ENCODE results near the gene FCGR1A.
"Not testable (repeated sequence)": the region's sequence is repeated elsewhere in the genome, so short reads cannot be mapped to it uniquely, and the experiment has no call there.

The FCGR1A gene

GRCh38 chr1:149778313-149778712 lies 4.2 kb upstream of the FCGR1A start:
- DNase-seq = not testable (repeated sequence)

- not testable (repeated sequence) for DNase-seq
Measured at GRCh38 chr1:149781413-149781984, 995 bp upstream of the FCGR1A start.

- not testable (repeated sequence) for DNase-seq
Measured at GRCh38 chr1:149783289-149783688, 795 bp downstream of the FCGR1A start.

- not testable (repeated sequence) for DNase-seq
Measured at GRCh38 chr1:149783868-149784267, 1.4 kb downstream of the FCGR1A start.

- DNase-seq = not testable (repeated sequence)
Measured at GRCh38 chr1:149787688-149788451, 5.4 kb downstream of the FCGR1A start.

- peak; percentile 82 for DNase-seq
Measured at GRCh38 chr1:149792502-149792901, 10.0 kb downstream of the FCGR1A start.

GRCh38 chr1:149792912-149793515 lies 10.5 kb downstream of the FCGR1A start:
- peak; percentile 89 for DNase-seq

- DNase-seq = not testable (repeated sequence)
Measured at GRCh38 chr1:149793885-149794284, 11.4 kb downstream of the FCGR1A start.

- not testable (repeated sequence) for DNase-seq
Measured at GRCh38 chr1:149801628-149802027, 19.1 kb downstream of the FCGR1A start.

- DNase-seq = not testable (repeated sequence)
Measured at GRCh38 chr1:149804417-149805080, 22.1 kb downstream of the FCGR1A start.

GRCh38 chr1:149810697-149811405 lies 28.4 kb downstream of the FCGR1A start:
- DNase-seq = peak; percentile 15

GRCh38 chr1:149811514-149811889 lies 29.0 kb downstream of the FCGR1A start:
- peak; percentile 50 for DNase-seq

- peak; percentile 98 for DNase-seq
Measured at GRCh38 chr1:149811890-149812829, 29.7 kb downstream of the FCGR1A start.

GRCh38 chr1:149812893-149813801 lies 30.7 kb downstream of the FCGR1A start:
- peak; percentile 90 for DNase-seq

GRCh38 chr1:149820387-149820786 lies 37.9 kb downstream of the FCGR1A start:
- not testable (repeated sequence) for DNase-seq

GRCh38 chr1:149826555-149826954 lies 44.1 kb downstream of the FCGR1A start:
- not testable (repeated sequence) for DNase-seq

- not testable (repeated sequence) for DNase-seq
Measured at GRCh38 chr1:149831764-149832315, 49.3 kb downstream of the FCGR1A start.

GRCh38 chr1:149832316-149833126 lies 50.0 kb downstream of the FCGR1A start:
- not testable (repeated sequence) for DNase-seq

- not testable (repeated sequence) for DNase-seq
Measured at GRCh38 chr1:149833144-149833543, 50.6 kb downstream of the FCGR1A start.
